ENCODE measurements around the gene OR6C74. TPM values are rescaled to one million over a fixed set of nuclear protein-coding genes. Genes with fewer than 3 reads are reported as not detected.

The OR6C74 gene
- total and polyA plus RNA-seq, 8 donors, result not detected

- Histone ChIP-seq H3K4me1 (no peaks in the 10 kb centered on the region), H3K4me3 (no peak overlapping the region), H3K27me3 (no peaks in the 10 kb centered on the region), H3K36me3 (no peaks in the 10 kb centered on the region), H3K27ac (no peak overlapping the region), H3K9me3 (no peaks in the 10 kb centered on the region)
- ATAC-seq, result no peak
- DNase-seq, result no peak
- intact Hi-C loops (cut with DNase I), result no loop called here
- TF ChIP-seq, protein P1, sequence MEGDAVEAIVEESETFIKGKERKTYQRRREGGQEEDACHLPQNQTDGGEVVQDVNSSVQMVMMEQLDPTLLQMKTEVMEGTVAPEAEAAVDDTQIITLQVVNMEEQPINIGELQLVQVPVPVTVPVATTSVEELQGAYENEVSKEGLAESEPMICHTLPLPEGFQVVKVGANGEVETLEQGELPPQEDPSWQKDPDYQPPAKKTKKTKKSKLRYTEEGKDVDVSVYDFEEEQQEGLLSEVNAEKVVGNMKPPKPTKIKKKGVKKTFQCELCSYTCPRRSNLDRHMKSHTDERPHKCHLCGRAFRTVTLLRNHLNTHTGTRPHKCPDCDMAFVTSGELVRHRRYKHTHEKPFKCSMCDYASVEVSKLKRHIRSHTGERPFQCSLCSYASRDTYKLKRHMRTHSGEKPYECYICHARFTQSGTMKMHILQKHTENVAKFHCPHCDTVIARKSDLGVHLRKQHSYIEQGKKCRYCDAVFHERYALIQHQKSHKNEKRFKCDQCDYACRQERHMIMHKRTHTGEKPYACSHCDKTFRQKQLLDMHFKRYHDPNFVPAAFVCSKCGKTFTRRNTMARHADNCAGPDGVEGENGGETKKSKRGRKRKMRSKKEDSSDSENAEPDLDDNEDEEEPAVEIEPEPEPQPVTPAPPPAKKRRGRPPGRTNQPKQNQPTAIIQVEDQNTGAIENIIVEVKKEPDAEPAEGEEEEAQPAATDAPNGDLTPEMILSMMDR (IDR thresholded peaks at IDR 0.05), result no peak
Observed at GRCh38 chr12:55289999-55290398, 45.6 kb downstream of the OR6C74 start.

Other genes starting within 250 kb of the OR6C74 start
- not detected for gene NEUROD4, start 224.6 kb upstream of the OR6C74 start, total RNA-seq
- under 1 TPM in 2 of 6 donors, not detected in 4; 0.04 TPM for gene NEUROD4, start 224.6 kb upstream of the OR6C74 start, polyA plus RNA-seq (ENCODE audit: insufficient read length in 6 of 6)
- gene OR9K2, start 118.2 kb upstream of the OR6C74 start, total RNA-seq, result not detected
- gene OR9K2, start 118.2 kb upstream of the OR6C74 start, polyA plus RNA-seq (ENCODE audit: insufficient read length in 6 of 6), result not detected
- not detected for gene OR10A7, start 23.6 kb upstream of the OR6C74 start, total RNA-seq
- gene OR10A7, start 23.6 kb upstream of the OR6C74 start, polyA plus RNA-seq (ENCODE audit: insufficient read length in 6 of 6), result not detected
- not detected for gene OR6C6, start 52.0 kb downstream of the OR6C74 start, total RNA-seq
- gene OR6C6, start 52.0 kb downstream of the OR6C74 start, polyA plus RNA-seq (ENCODE audit: insufficient read length in 6 of 6), result under 1 TPM in 1 of 6 donors, not detected in 5; 0.18 TPM
- gene OR6C1, start 69.7 kb downstream of the OR6C74 start, total RNA-seq, result not detected
- gene OR6C1, start 69.7 kb downstream of the OR6C74 start, polyA plus RNA-seq (ENCODE audit: insufficient read length in 6 of 6), result not detected
- gene OR6C3, start 86.1 kb downstream of the OR6C74 start, total RNA-seq, result not detected
- not detected for gene OR6C3, start 86.1 kb downstream of the OR6C74 start, polyA plus RNA-seq (ENCODE audit: insufficient read length in 6 of 6)
- gene OR6C75, start 118.4 kb downstream of the OR6C74 start, total RNA-seq, result not detected
- gene OR6C75, start 118.4 kb downstream of the OR6C74 start, polyA plus RNA-seq (ENCODE audit: insufficient read length in 6 of 6), result under 1 TPM in 4 of 6 donors, not detected in 2; 0.05 to 0.13 (median 0.11) TPM
- gene OR6C65, start 155.9 kb downstream of the OR6C74 start, total RNA-seq, result not detected
- gene OR6C65, start 155.9 kb downstream of the OR6C74 start, polyA plus RNA-seq (ENCODE audit: insufficient read length in 6 of 6), result not detected
- gene OR6C76, start 181.6 kb downstream of the OR6C74 start, total RNA-seq, result not detected
- gene OR6C76, start 181.6 kb downstream of the OR6C74 start, polyA plus RNA-seq (ENCODE audit: insufficient read length in 6 of 6), result not detected
- not detected for gene OR6C2, start 199.5 kb downstream of the OR6C74 start, total RNA-seq
- not detected for gene OR6C2, start 199.5 kb downstream of the OR6C74 start, polyA plus RNA-seq (ENCODE audit: insufficient read length in 6 of 6)
- not detected for gene OR6C70, start 225.5 kb downstream of the OR6C74 start, total RNA-seq
- not detected for gene OR6C70, start 225.5 kb downstream of the OR6C74 start, polyA plus RNA-seq (ENCODE audit: insufficient read length in 6 of 6)
- not detected for gene OR6C68, start 247.8 kb downstream of the OR6C74 start, total RNA-seq
- not detected for gene OR6C68, start 247.8 kb downstream of the OR6C74 start, polyA plus RNA-seq (ENCODE audit: insufficient read length in 6 of 6)

Measured in left lung (tissue), 10 donors.